GM12878 (cell line): Measurements from ENCODE around the gene AHNAK2. TPM values are rescaled to one million over a fixed set of nuclear protein-coding genes. Genes with fewer than 3 reads are reported as not detected.

Experiments used
- ATAC-seq: fragments of 200-7000 bp; cut with Tn5 transposase; 3 replicates; pipeline ENCODE4 v1.9.1; 2020; ENCODE audit warnings: mild to moderate bottlenecking, moderate library complexity
- BruUV-seq: library from RNA; stranded (reverse); fragments of 400-500 nt; replicated peaks from 2 replicates; lab custom pipeline; 2021; lab: Mats Ljungman, UMichigan
- CTCF ChIA-PET: fragments of 300-600 bp; sonication (Branson Sonifier 250); formaldehyde crosslinking; extraction: SDS; loops from one replicate; lab custom pipeline; 2021; ENCODE audit warnings: inconsistent platforms; lab: Yijun Ruan, JAX
- POLR2A ChIA-PET: fragments of 350-600 bp; formaldehyde crosslinking; extraction: SDS; loops from one replicate; lab custom pipeline; 2021; ENCODE audit warnings: inconsistent platforms; lab: Charles Lee
- RAD21 ChIA-PET: fragments of 300-600 bp; sonication (Branson Sonifier 250); formaldehyde crosslinking; loops from one replicate; lab custom pipeline; 2023; ENCODE audit warnings: antibody characterized with exemption; ENCODE audit not compliant: unreplicated experiment; lab: Charles Lee
- SMC1A ChIA-PET: fragments of 300-600 bp; sonication (Branson Sonifier 250); formaldehyde crosslinking; loops from one replicate; lab custom pipeline; 2023; ENCODE audit not compliant: unreplicated experiment, uncharacterized antibody; lab: Charles Lee
- DNase-seq: peaks from one replicate; pipeline ENCODE4 v3.0.0-alpha.2; 2011; ENCODE audit warnings: low read depth, low spot score
- FAIRE-seq: peaks from 3 replicates; lab custom pipeline; 2011; peaks lifted over from hg19 to GRCh38; lab: Jason Lieb, UNC
- H2AFZ ChIP-seq: 2 replicates; pipeline ENCODE4 v1.6.0; 2011; ENCODE audit warnings: low read depth, low read length, control low read depth; ENCODE audit not compliant: control insufficient read depth
- H3K27ac ChIP-seq: 2 replicates; pipeline ENCODE4 v1.5.1; 2011; ENCODE audit warnings: control low read depth; ENCODE audit not compliant: control insufficient read depth, insufficient read depth
- H3K27me3 ChIP-seq, 2 experiments: replicated peaks in 1 of 2; 2 replicates each; pipeline versions ENCODE4 v1.6.0 to v1.6.1; 2011; ENCODE audit warnings: low read length in 1 of 2; ENCODE audit not compliant: control insufficient read depth in 2 of 2, insufficient read depth in 2 of 2
- H3K36me3 ChIP-seq, 2 experiments: 2 replicates each; pipeline ENCODE4 v1.5.1; 2011; ENCODE audit warnings: low read length in 1 of 2; ENCODE audit not compliant: control insufficient read depth in 2 of 2, insufficient read depth in 2 of 2
- H3K4me1 ChIP-seq: 2 replicates; pipeline ENCODE4 v1.6.1; 2011; ENCODE audit warnings: mild to moderate bottlenecking, low read length, moderate library complexity, mixed read lengths; ENCODE audit not compliant: control insufficient read depth, insufficient read depth
- H3K4me2 ChIP-seq: 2 replicates; pipeline ENCODE4 v1.6.0; 2011; ENCODE audit warnings: control low read depth; ENCODE audit not compliant: control insufficient read depth, insufficient read depth
- H3K4me3 ChIP-seq: fragments of 200-600 bp; sonication (generic); 2 replicates; pipeline ENCODE4 v1.5.1; 2016
- H3K79me2 ChIP-seq: 2 replicates; pipeline ENCODE4 v1.6.0; 2011; ENCODE audit warnings: low read length; ENCODE audit not compliant: control insufficient read depth, insufficient read depth
- H3K9ac ChIP-seq: 2 replicates; pipeline ENCODE4 v1.8.0; 2011; ENCODE audit warnings: low read length, control low read depth, mixed read lengths; ENCODE audit not compliant: control insufficient read depth, insufficient read depth
- H3K9me3 ChIP-seq: replicated peaks from 3 replicates; pipeline ENCODE4 v1.5.1; 2011; ENCODE audit warnings: mild to moderate bottlenecking, low read length; ENCODE audit not compliant: control insufficient read depth, insufficient read depth
- H4K20me1 ChIP-seq: 2 replicates; pipeline ENCODE4 v1.6.0; 2011; ENCODE audit not compliant: control insufficient read depth, insufficient read depth
- BCL11A ChIP-seq: IDR thresholded peaks from 2 replicates; pipeline ENCODE4 v1.6.1; 2011; ENCODE audit warnings: low read depth, low read length
- CREB1 ChIP-seq: IDR thresholded peaks from 2 replicates; pipeline ENCODE4 v1.6.1; 2012; ENCODE audit warnings: low read depth, mild to moderate bottlenecking, inconsistent platforms
- EP300 ChIP-seq, 2 experiments: fragments of 150-350 bp in 1 of 2; IDR thresholded peaks; 2 replicates each; pipeline ENCODE4 v1.6.1; 2011 to 2012; ENCODE audit warnings: low read depth in 2 of 2, low read length in 2 of 2, borderline replicate concordance in 1 of 2, improper control_type of control experiment in 1 of 2, inconsistent platforms in 1 of 2; ENCODE audit not compliant: control insufficient read depth in 1 of 2
- HDGF ChIP-seq: fragments of 450-650 bp; IDR thresholded peaks from 2 replicates; pipeline ENCODE4 v1.6.1; 2016; ENCODE audit warnings: antibody characterized with exemption
- MEF2A ChIP-seq: IDR thresholded peaks from 2 replicates; pipeline ENCODE4 v1.6.1; 2011; ENCODE audit warnings: low read depth, mild to moderate bottlenecking, low read length, moderate library complexity; ENCODE audit not compliant: insufficient read depth
- MTA3 ChIP-seq: IDR thresholded peaks from 2 replicates; pipeline ENCODE4 v1.6.1; 2012; ENCODE audit warnings: low read length, inconsistent platforms, borderline replicate concordance
- MYB ChIP-seq: fragments of 150-350 bp; IDR thresholded peaks from 2 replicates; pipeline ENCODE4 v1.6.1; 2014; ENCODE audit warnings: mild to moderate bottlenecking, low read depth, low read length, borderline replicate concordance
- NFIC ChIP-seq: IDR thresholded peaks from 2 replicates; pipeline ENCODE4 v1.6.1; 2012; ENCODE audit warnings: low read depth, mild to moderate bottlenecking, inconsistent platforms, low read length, moderate library complexity
- PAX5 ChIP-seq: IDR thresholded peaks from 2 replicates; pipeline ENCODE4 v1.6.1; 2011; ENCODE audit warnings: low read depth, low read length, borderline replicate concordance
- ZBED1 ChIP-seq: IDR thresholded peaks from 2 replicates; pipeline ENCODE4 v1.6.1; 2016; ENCODE audit warnings: borderline replicate concordance
- WGBS: methylation state at CpG from one replicate; pipeline ENCODE4 v1.1.6; 2016; ENCODE audit warnings: low lambda C conversion rate; ENCODE audit not compliant: insufficient replicate concordance, insufficient coverage; ENCODE audit errors: missing lambda C conversion rate; 5-methylcytosine and 5-hydroxymethylcytosine counted together
- in situ Hi-C: fragments of 300-500 bp; cut with MboI; formaldehyde crosslinking; loops from 9 replicates; pipeline ENCODE4 v1.14.3; 2018; ENCODE audit warnings: mixed read lengths
- intact Hi-C: fragments of 100-400 bp; cut with micrococcal nuclease; formaldehyde crosslinking; loops from one replicate; pipeline ENCODE4 v1.14.2; 2022; ENCODE audit not compliant: unreplicated experiment
- polyA plus RNA-seq, 11 experiments: library from polyadenylated mRNA; depleted of rRNA in 4 of 11; unstranded in 6 of 11; stranded (reverse) in 5 of 11; fragments of >200 nt; fragmentation: Nextera tagmentation in 4 of 11; fragmentation: Illumina TruSeq in 1 of 11; extraction: Ambion mirVana in 4 of 11; extraction: Trizol in 1 of 11; gene quantifications; 1 replicate in 1 of 11; 2 replicates in 10 of 11; pipeline versions ENCODE4 v1.2.1 to v1.2.3, GENCODE V29; 2011 to 2016; ENCODE audit warnings: inconsistent platforms in 2 of 11, missing spikeins in 2 of 11, low read depth in 1 of 11
- total RNA-seq, 4 experiments: library from RNA; depleted of rRNA in 3 of 4; stranded (reverse); fragments of >200 nt in 3 of 4; fragmentation: Illumina TruSeq in 1 of 4; extraction: Trizol in 1 of 4; gene quantifications; 2 replicates each; pipeline versions ENCODE4 v1.2.1 to v1.2.3, GENCODE V29; 2013 to 2021
- TF ChIP-seq, protein P1 (sequence below): IDR thresholded peaks from 2 replicates; pipeline ENCODE4 v1.6.1; 2011; ENCODE audit warnings: borderline replicate concordance, low read depth, mild to moderate bottlenecking, moderate library complexity, low read length; ENCODE audit not compliant: insufficient read depth, poor library complexity, severe bottlenecking

AHNAK2 gene
- total and polyA plus RNA-seq, 10 of the 15 experiments (the other 5 are each of a cell fraction or from before 2014, with no cell fraction given): 0.03 to 0.10 TPM; not detected in 8

DNA sequence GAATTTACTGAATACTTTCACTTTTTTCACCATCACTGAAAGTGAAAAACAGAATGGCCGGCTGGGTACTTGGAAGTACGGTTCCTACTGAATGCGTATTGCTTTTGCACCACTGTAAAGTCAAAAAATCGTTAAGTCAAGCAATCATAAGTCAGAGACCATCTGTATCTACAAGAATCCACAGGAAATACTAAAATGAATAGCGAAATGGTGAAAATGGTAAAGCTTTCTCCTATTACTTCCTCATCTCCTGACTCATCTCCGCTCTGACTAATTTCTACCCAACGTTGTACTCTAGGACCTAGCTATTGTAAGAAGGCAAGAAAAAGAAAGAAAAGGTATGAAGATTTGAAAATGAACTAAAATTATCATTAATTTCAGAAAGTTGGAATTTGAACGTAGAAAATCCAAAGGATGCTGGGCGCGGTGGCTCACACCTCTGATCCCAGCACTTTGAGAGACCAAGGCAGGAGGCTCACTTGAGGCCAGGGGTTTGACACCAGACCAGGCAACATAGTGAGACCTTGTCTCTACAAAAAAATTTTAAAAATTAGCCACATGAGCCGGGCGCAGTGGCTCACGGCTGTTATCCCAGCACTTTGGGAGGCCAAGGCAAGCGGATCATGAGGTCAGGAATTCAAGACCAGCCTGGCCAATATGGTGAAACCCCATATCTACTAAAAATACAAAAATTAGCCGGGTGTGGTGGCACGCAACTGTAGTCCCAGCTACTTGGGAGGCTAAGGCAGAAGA lies 48.0 kb upstream of the AHNAK2 start (continued):
- TF ChIP-seq EP300 (IDR thresholded peaks at IDR 0.05; ENCODE audit: borderline replicate concordance in 1 of 2, control insufficient read depth in 1 of 2, low read depth in 2 of 2, low read length in 2 of 2) (peak in 1 of 2 experiments; percentile 59; a peak in 2 of 4 replicates), MYB (no peak), MEF2A (0 out of 2 replicates have a peak, but pooled peaks have one; percentile 10), BCL11A (0 out of 2 replicates have a peak, but pooled peaks have one; percentile 63), NFIC (peak; percentile 89), CREB1 (peak; percentile 45; the same call in 1 of the 2 replicates), ZBED1 (peak; percentile 39; the same call in 1 of the 2 replicates), MTA3 (peak; percentile 72; the same call in 1 of the 2 replicates)
- TF ChIP-seq, protein P1, sequence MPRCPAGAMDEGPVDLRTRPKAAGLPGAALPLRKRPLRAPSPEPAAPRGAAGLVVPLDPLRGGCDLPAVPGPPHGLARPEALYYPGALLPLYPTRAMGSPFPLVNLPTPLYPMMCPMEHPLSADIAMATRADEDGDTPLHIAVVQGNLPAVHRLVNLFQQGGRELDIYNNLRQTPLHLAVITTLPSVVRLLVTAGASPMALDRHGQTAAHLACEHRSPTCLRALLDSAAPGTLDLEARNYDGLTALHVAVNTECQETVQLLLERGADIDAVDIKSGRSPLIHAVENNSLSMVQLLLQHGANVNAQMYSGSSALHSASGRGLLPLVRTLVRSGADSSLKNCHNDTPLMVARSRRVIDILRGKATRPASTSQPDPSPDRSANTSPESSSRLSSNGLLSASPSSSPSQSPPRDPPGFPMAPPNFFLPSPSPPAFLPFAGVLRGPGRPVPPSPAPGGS: peak; percentile 41

DNA sequence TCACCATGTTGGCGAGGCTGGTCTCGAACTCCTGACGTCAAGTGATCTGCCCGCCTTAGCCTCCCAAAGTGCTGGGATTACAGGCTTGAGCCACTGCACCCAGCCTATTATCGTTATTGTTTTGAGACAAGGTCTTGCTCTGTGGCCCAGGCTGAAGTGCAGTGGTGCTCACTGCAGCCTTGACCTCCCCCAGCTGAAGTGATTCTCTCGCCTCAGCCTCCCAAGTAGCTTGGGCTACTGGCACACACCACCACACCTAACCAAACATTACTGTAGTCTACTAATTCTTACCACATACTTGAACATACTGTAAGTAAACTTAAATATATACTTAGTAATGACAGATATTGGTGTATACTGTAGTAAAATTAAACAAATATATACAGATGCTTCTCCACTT lies 47.3 kb upstream of the AHNAK2 start:
- Histone ChIP-seq H3K4me1 (peaks cover 21% of the 10 kb centered on the region), H4K20me1 (no peaks in the 10 kb centered on the region), H3K27me3 (no peaks in the 10 kb centered on the region), H3K9me3 (peaks cover 5% of the 10 kb centered on the region; the same call in 1 of the 3 replicates), H2AFZ (no peak overlapping the region), H3K79me2 (peaks cover 22% of the 10 kb centered on the region), H3K9ac (peak overlapping the region; percentile 5; the same call in 1 of the 2 replicates), H3K36me3 (no peaks in the 10 kb centered on the region), H3K27ac (peak overlapping the region; percentile 84), H3K4me2 (peak overlapping the region; percentile 69), H3K4me3 (no peak overlapping the region; the same call in 1 of the 2 replicates)
- DNase-seq: no peak
- intact Hi-C loops: no loop called here
- ChIA-PET SMC1A (interaction anchor here (0.8 to 2.5 kb wide), 8 partner anchors 9 to 40 kb away, joined by 3 to 5 read pairs (median 3); partner anchors contain the start of gene GPR132), CTCF (interaction anchor here (1.0 to 5.0 kb wide), 2 partner anchors 20 to 35 kb away, joined by 3 to 28 read pairs; no protein-coding TSS in a partner anchor), RAD21 (interaction anchor here (1.0 to 2.4 kb wide), 4 partner anchors 9 to 62 kb away, joined by 3 to 7 read pairs (median 4); no protein-coding TSS in a partner anchor), POLR2A (interaction anchor here (1.0 to 3.7 kb wide), 5 partner anchors 8 to 60 kb away, joined by 4 to 14 read pairs (median 12); partner anchors contain the start of genes CLBA1 and GPR132)
- FAIRE-seq: no peak
- WGBS: 30% methylated on average over 6 of the region's 6 CpGs
- no TSS peak for BruUV-seq
- in situ Hi-C loops: no loop called here
- ATAC-seq: no peak
- TF ChIP-seq PAX5 (no peak), HDGF (0 out of 2 replicates have a peak, but pooled peaks have one; percentile 22)
